ENCODE results near the gene GBA2.

Gene GBA2

GRCh38 chr9:35723908-35724307, 25.1 kb downstream of the GBA2 start:
- Histone ChIP-seq H3K9me3 (ENCODE audit: control insufficient read depth in 1 of 2, low read length in 2 of 2) (no peaks in the 10 kb centered on the region), H3K9ac (ENCODE audit: low read depth in 1 of 2, low read length in 2 of 2) (no peak overlapping the region), H3K27me3 (ENCODE audit: control insufficient read depth in 1 of 2, insufficient read depth in 2 of 2, low read length in 2 of 2) (no peaks in the 10 kb centered on the region), H3K4me1 (ENCODE audit: control insufficient read depth in 1 of 2, insufficient read depth in 2 of 2, low read length in 2 of 2) (peaks cover 29 to 30% of the 10 kb centered on the region in 2 donors), H3K4me3 (ENCODE audit: low read depth in 1 of 2, low read length in 2 of 2) (no peak overlapping the region), H3K36me3 (ENCODE audit: control insufficient read depth in 1 of 2, insufficient read depth in 2 of 2, low read length in 2 of 2) (peaks cover 61 to 71% of the 10 kb centered on the region in 2 donors), H3K27ac (ENCODE audit: low read depth, low read length) (no peak overlapping the region)

GRCh38 chr9:35723426-35723825, 25.6 kb downstream of the GBA2 start:
- peaks cover 63 to 76% of the 10 kb centered on the region in 2 donors for H3K36me3 ChIP-seq (ENCODE audit: control insufficient read depth in 1 of 2, insufficient read depth in 2 of 2, low read length in 2 of 2)

GRCh38 chr9:35719546-35719945, 29.5 kb downstream of the GBA2 start:
- Histone ChIP-seq H3K36me3 (ENCODE audit: control insufficient read depth in 1 of 2, insufficient read depth in 2 of 2, low read length in 2 of 2) (peaks cover 87 to 100% of the 10 kb centered on the region in 2 donors), H3K9me3 (ENCODE audit: control insufficient read depth in 1 of 2, low read length in 2 of 2) (no peaks in the 10 kb centered on the region), H3K9ac (ENCODE audit: low read depth in 1 of 2, low read length in 2 of 2) (no peak overlapping the region), H3K4me3 (ENCODE audit: low read depth in 1 of 2, low read length in 2 of 2) (no peak overlapping the region), H3K27me3 (ENCODE audit: control insufficient read depth in 1 of 2, insufficient read depth in 2 of 2, low read length in 2 of 2) (no peaks in the 10 kb centered on the region), H3K4me1 (ENCODE audit: control insufficient read depth in 1 of 2, insufficient read depth in 2 of 2, low read length in 2 of 2) (no peaks in the 10 kb centered on the region), H3K27ac (ENCODE audit: low read depth, low read length) (no peak overlapping the region)

More at GRCh38 chr9:35723426-35723825, 25.6 kb downstream of the GBA2 start:
- Histone ChIP-seq H3K4me1 (ENCODE audit: control insufficient read depth in 1 of 2, insufficient read depth in 2 of 2, low read length in 2 of 2) (peaks cover 24 to 25% of the 10 kb centered on the region in 2 donors), H3K27ac (ENCODE audit: low read depth, low read length) (no peak overlapping the region), H3K27me3 (ENCODE audit: control insufficient read depth in 1 of 2, insufficient read depth in 2 of 2, low read length in 2 of 2) (no peaks in the 10 kb centered on the region), H3K9me3 (ENCODE audit: control insufficient read depth in 1 of 2, low read length in 2 of 2) (no peaks in the 10 kb centered on the region), H3K4me3 (ENCODE audit: low read depth in 1 of 2, low read length in 2 of 2) (no peak overlapping the region), H3K9ac (ENCODE audit: low read depth in 1 of 2, low read length in 2 of 2) (no peak overlapping the region)

- Histone ChIP-seq H3K9ac (ENCODE audit: low read depth in 1 of 2, low read length in 2 of 2) (no peak overlapping the region), H3K27ac (ENCODE audit: low read depth, low read length) (no peak overlapping the region), H3K9me3 (ENCODE audit: control insufficient read depth in 1 of 2, low read length in 2 of 2) (no peaks in the 10 kb centered on the region), H3K4me1 (ENCODE audit: control insufficient read depth in 1 of 2, insufficient read depth in 2 of 2, low read length in 2 of 2) (no peaks in the 10 kb centered on the region), H3K4me3 (ENCODE audit: low read depth in 1 of 2, low read length in 2 of 2) (no peak overlapping the region), H3K27me3 (ENCODE audit: control insufficient read depth in 1 of 2, insufficient read depth in 2 of 2, low read length in 2 of 2) (no peaks in the 10 kb centered on the region), H3K36me3 (ENCODE audit: control insufficient read depth in 1 of 2, insufficient read depth in 2 of 2, low read length in 2 of 2) (peaks cover 87 to 100% of the 10 kb centered on the region in 2 donors)
These were observed 30.1 kb downstream of the GBA2 start for GRCh38 chr9:35718721-35719511.

GRCh38 chr9:35717132-35717870, 31.7 kb downstream of the GBA2 start:
- Histone ChIP-seq H3K27me3 (ENCODE audit: control insufficient read depth in 1 of 2, insufficient read depth in 2 of 2, low read length in 2 of 2) (no peaks in the 10 kb centered on the region), H3K9me3 (ENCODE audit: control insufficient read depth in 1 of 2, low read length in 2 of 2) (no peaks in the 10 kb centered on the region), H3K4me3 (ENCODE audit: low read depth in 1 of 2, low read length in 2 of 2) (no peak overlapping the region), H3K27ac (ENCODE audit: low read depth, low read length) (no peak overlapping the region), H3K9ac (ENCODE audit: low read depth in 1 of 2, low read length in 2 of 2) (no peak overlapping the region), H3K4me1 (ENCODE audit: control insufficient read depth in 1 of 2, insufficient read depth in 2 of 2, low read length in 2 of 2) (no peaks in the 10 kb centered on the region), H3K36me3 (ENCODE audit: control insufficient read depth in 1 of 2, insufficient read depth in 2 of 2, low read length in 2 of 2) (peaks cover 84 to 99% of the 10 kb centered on the region in 2 donors)

GRCh38 chr9:35716230-35716629, 32.8 kb downstream of the GBA2 start:
- no peaks in the 10 kb centered on the region for H3K4me1 ChIP-seq (ENCODE audit: control insufficient read depth in 1 of 2, insufficient read depth in 2 of 2, low read length in 2 of 2)
- no peaks in the 10 kb centered on the region for H3K27me3 ChIP-seq (ENCODE audit: control insufficient read depth in 1 of 2, insufficient read depth in 2 of 2, low read length in 2 of 2)
- H3K4me3 ChIP-seq (ENCODE audit: low read depth in 1 of 2, low read length in 2 of 2), result no peak overlapping the region
- no peak overlapping the region for H3K27ac ChIP-seq (ENCODE audit: low read depth, low read length)
- H3K9me3 ChIP-seq (ENCODE audit: control insufficient read depth in 1 of 2, low read length in 2 of 2), result no peaks in the 10 kb centered on the region
- H3K36me3 ChIP-seq (ENCODE audit: control insufficient read depth in 1 of 2, insufficient read depth in 2 of 2, low read length in 2 of 2), result peaks cover 83 to 99% of the 10 kb centered on the region in 2 donors
- no peak overlapping the region for H3K9ac ChIP-seq (ENCODE audit: low read depth in 1 of 2, low read length in 2 of 2)

GRCh38 chr9:35714579-35715252, 34.3 kb downstream of the GBA2 start:
- no peaks in the 10 kb centered on the region for H3K9me3 ChIP-seq (ENCODE audit: control insufficient read depth in 1 of 2, low read length in 2 of 2)
- H3K9ac ChIP-seq (ENCODE audit: low read depth in 1 of 2, low read length in 2 of 2), result no peak overlapping the region
- H3K27me3 ChIP-seq (ENCODE audit: control insufficient read depth in 1 of 2, insufficient read depth in 2 of 2, low read length in 2 of 2), result no peaks in the 10 kb centered on the region
- H3K27ac ChIP-seq (ENCODE audit: low read depth, low read length), result no peak overlapping the region
- peaks cover 81 to 98% of the 10 kb centered on the region in 2 donors for H3K36me3 ChIP-seq (ENCODE audit: control insufficient read depth in 1 of 2, insufficient read depth in 2 of 2, low read length in 2 of 2)
- no peaks in the 10 kb centered on the region for H3K4me1 ChIP-seq (ENCODE audit: control insufficient read depth in 1 of 2, insufficient read depth in 2 of 2, low read length in 2 of 2)
- H3K4me3 ChIP-seq (ENCODE audit: low read depth in 1 of 2, low read length in 2 of 2), result no peak overlapping the region

GRCh38 chr9:35714123-35714522, 34.9 kb downstream of the GBA2 start:
- H3K9me3 ChIP-seq (ENCODE audit: control insufficient read depth in 1 of 2, low read length in 2 of 2), result no peaks in the 10 kb centered on the region
- H3K4me3 ChIP-seq (ENCODE audit: low read depth in 1 of 2, low read length in 2 of 2), result no peak overlapping the region
- H3K27ac ChIP-seq (ENCODE audit: low read depth, low read length), result no peak overlapping the region
- H3K36me3 ChIP-seq (ENCODE audit: control insufficient read depth in 1 of 2, insufficient read depth in 2 of 2, low read length in 2 of 2), result peaks cover 75 to 95% of the 10 kb centered on the region in 2 donors
- no peak overlapping the region for H3K9ac ChIP-seq (ENCODE audit: low read depth in 1 of 2, low read length in 2 of 2)
- no peaks in the 10 kb centered on the region for H3K4me1 ChIP-seq (ENCODE audit: control insufficient read depth in 1 of 2, insufficient read depth in 2 of 2, low read length in 2 of 2)
- H3K27me3 ChIP-seq (ENCODE audit: control insufficient read depth in 1 of 2, insufficient read depth in 2 of 2, low read length in 2 of 2), result no peaks in the 10 kb centered on the region

- no peaks in the 10 kb centered on the region for H3K27me3 ChIP-seq (ENCODE audit: control insufficient read depth in 1 of 2, insufficient read depth in 2 of 2, low read length in 2 of 2)
- no peak overlapping the region for H3K9ac ChIP-seq (ENCODE audit: low read depth in 1 of 2, low read length in 2 of 2)
- peaks cover 72 to 95% of the 10 kb centered on the region in 2 donors for H3K36me3 ChIP-seq (ENCODE audit: control insufficient read depth in 1 of 2, insufficient read depth in 2 of 2, low read length in 2 of 2)
- no peak overlapping the region for H3K4me3 ChIP-seq (ENCODE audit: low read depth in 1 of 2, low read length in 2 of 2)
- H3K27ac ChIP-seq (ENCODE audit: low read depth, low read length), result no peak overlapping the region
- no peaks in the 10 kb centered on the region for H3K4me1 ChIP-seq (ENCODE audit: control insufficient read depth in 1 of 2, insufficient read depth in 2 of 2, low read length in 2 of 2)
- no peaks in the 10 kb centered on the region for H3K9me3 ChIP-seq (ENCODE audit: control insufficient read depth in 1 of 2, low read length in 2 of 2)
These were observed 35.5 kb downstream of the GBA2 start for GRCh38 chr9:35713578-35713977.
